ENCODE data around the gene ATRNL1. TPM values are rescaled to one million over a fixed set of nuclear protein-coding genes. Genes with fewer than 3 reads are reported as not detected.

Gene ATRNL1
- total and polyA plus RNA-seq, 2 of the 8 experiments (the other 6 are each of a cell fraction or from before 2014, with no cell fraction given) = 5.1 to 17.6 TPM

GRCh38 chr10:115982076-115982475 lies 888.9 kb downstream of the ATRNL1 start:
- no peak overlapping the region for H2BK12ac ChIP-seq (ENCODE audit: low read depth, low read length)
- TF ChIP-seq EZH2 (IDR thresholded peaks at IDR 0.05; ENCODE audit: low read depth, low read length, severe bottlenecking) = no peak
- no peak for TF ChIP-seq CEBPB (IDR thresholded peaks at IDR 0.05; ENCODE audit: low read depth, low read length)
- no peak for TF ChIP-seq EGR1 (IDR thresholded peaks at IDR 0.05; ENCODE audit: borderline replicate concordance, low read depth, low read length)
- no peak for TF ChIP-seq CHD1 (IDR thresholded peaks at IDR 0.05; ENCODE audit: low read depth, low read length)
- TF ChIP-seq ATF2 (IDR thresholded peaks at IDR 0.05; ENCODE audit: low read length) = no peak
- no peak for TF ChIP-seq TBP (IDR thresholded peaks at IDR 0.05; ENCODE audit: low read depth, low read length)
- TF ChIP-seq SRF (IDR thresholded peaks at IDR 0.05; ENCODE audit: low read depth, low read length) = no peak
- no peak for TF ChIP-seq SIRT6 (IDR thresholded peaks at IDR 0.05; ENCODE audit: low read length)
- no peak for TF ChIP-seq SP4 (IDR thresholded peaks at IDR 0.05; ENCODE audit: low read length)
- TF ChIP-seq BACH1 (IDR thresholded peaks at IDR 0.05; ENCODE audit: low read length) = no peak
- TF ChIP-seq CBX8 (IDR thresholded peaks at IDR 0.05; ENCODE audit: borderline replicate concordance, low read depth, low read length) = no peak
- no peak for TF ChIP-seq POU5F1 (IDR thresholded peaks at IDR 0.05; ENCODE audit: low read depth, low read length)
- TF ChIP-seq ZNF274 (IDR thresholded peaks at IDR 0.05; ENCODE audit: borderline replicate concordance, extremely low read depth, low read length) = no peak
- TF ChIP-seq NRF1 (IDR thresholded peaks at IDR 0.05; ENCODE audit: low read depth, low read length) = no peak
- 89% methylated on average over 6 of the region's 6 CpGs; no CpG with 5 or more reads in 1 of the 2 experiments for WGBS, 2 experiments (ENCODE audit: extremely low coverage in 1 of 2, insufficient coverage in 1 of 2, insufficient read length in 1 of 2, insufficient replicate concordance in 2 of 2, low coverage in 1 of 2, low lambda C conversion rate in 2 of 2, missing lambda C conversion rate in 1 of 2)
- FAIRE-seq (no peak), DNase-seq (ENCODE audit: low read depth in 1 of 2, low spot score in 2 of 2) (no peak)
- no peak overlapping the region for H3K56ac ChIP-seq (replicated peaks; ENCODE audit: insufficient read length, low read depth, low read length)
- no peak overlapping the region for H4K5ac ChIP-seq (ENCODE audit: insufficient read length, low read depth, low read length)
- H3K4ac ChIP-seq (replicated peaks; ENCODE audit: insufficient read length, low read depth, low read length) = no peak overlapping the region
- H3K79me1 ChIP-seq (ENCODE audit: low read depth, low read length) = no peaks in the 10 kb centered on the region
- no peaks in the 10 kb centered on the region for H3K36me3 ChIP-seq (ENCODE audit: control insufficient read depth in 2 of 4, insufficient read depth in 4 of 4, low read length in 3 of 4)
- H3K4me2 ChIP-seq (ENCODE audit: insufficient read depth in 1 of 2, low read depth in 2 of 2, low read length in 2 of 2) = no peak overlapping the region
- no peak overlapping the region for H4K91ac ChIP-seq (replicated peaks; ENCODE audit: insufficient read length, low read length)
- no peak overlapping the region for H2AFZ ChIP-seq (ENCODE audit: low read length)
- no peaks in the 10 kb centered on the region for H3K23me2 ChIP-seq (ENCODE audit: low read depth, low read length)
- H3K4me1 ChIP-seq (replicated peaks in 1 of 4; ENCODE audit: control insufficient read depth in 3 of 4, insufficient read depth in 4 of 4, low read length in 3 of 4) = peaks cover 0 to 4% (median 0%) of the 10 kb centered on the region in 4 experiments; a peak in 1 of 7 replicates
- no peak overlapping the region for H2BK5ac ChIP-seq (ENCODE audit: low read depth, low read length)
- no peak overlapping the region for H2AK5ac ChIP-seq (ENCODE audit: low read depth, low read length)
- H3K18ac ChIP-seq (ENCODE audit: extremely low read depth, low read length) = no peak overlapping the region
- CTCF ChIA-PET (ENCODE audit: partially characterized antibody) = interaction anchor here (0.9 to 1.5 kb wide), 3 partner anchors 33 to 138 kb away, joined by 3 to 5 read pairs (median 3); no protein-coding TSS in a partner anchor
- H3K9me3 ChIP-seq (ENCODE audit: insufficient read depth in 2 of 2, low read depth in 1 of 2, low read length in 1 of 2) = peaks cover 4% of the 10 kb centered on the region in 2 experiments
- H3K79me2 ChIP-seq (ENCODE audit: control insufficient read depth in 1 of 2, insufficient read depth in 2 of 2, low read length in 2 of 2) = no peaks in the 10 kb centered on the region
- no peak overlapping the region for H3K27ac ChIP-seq (ENCODE audit: low read depth, low read length)
- no peak overlapping the region for H3K4me3 ChIP-seq (ENCODE audit: extremely low read depth in 1 of 4, insufficient read depth in 2 of 4, low read depth in 3 of 4, low read length in 4 of 4)
- POLR2A ChIA-PET (ENCODE audit: partially characterized antibody) = no interaction called here
- H2BK120ac ChIP-seq (replicated peaks; ENCODE audit: low read depth, low read length) = no peak overlapping the region
- no peak overlapping the region for H2BK15ac ChIP-seq (ENCODE audit: low read length)
- no peaks in the 10 kb centered on the region for H3K27me3 ChIP-seq (replicated peaks in 1 of 4; ENCODE audit: control insufficient read depth in 3 of 4, extremely low read depth in 1 of 4, insufficient read depth in 3 of 4, low read length in 3 of 4)
- H2BK20ac ChIP-seq (ENCODE audit: low read length) = no peak overlapping the region
- no peak overlapping the region for H4K8ac ChIP-seq (ENCODE audit: extremely low read depth, insufficient read depth, low read length)
- no peak overlapping the region for H3K14ac ChIP-seq (ENCODE audit: insufficient read length)
- no peak overlapping the region for H3K9ac ChIP-seq (replicated peaks in 1 of 4; ENCODE audit: extremely low read depth in 1 of 4, low read depth in 3 of 4, low read length in 3 of 4)
- H4K20me1 ChIP-seq (replicated peaks in 1 of 2; ENCODE audit: control insufficient read depth in 1 of 2, insufficient read depth in 2 of 2, low read length in 2 of 2) = no peaks in the 10 kb centered on the region
- H3K23ac ChIP-seq (ENCODE audit: insufficient read length) = no peak overlapping the region

All from H1 (cell line).